ENCODE measurements around the gene MAJIN. TPM values are rescaled to one million over a fixed set of nuclear protein-coding genes. Genes with fewer than 3 reads are reported as not detected.

MAJIN gene
- total RNA-seq (2021) (not detected in 2 replicates), Bru-seq, nascent RNA (not detected), BruChase-seq, experiment 1, labeled RNA remaining after a 2-hour chase (not detected), BruChase-seq, experiment 2, labeled RNA remaining after a 6-hour chase (not detected)
- long read RNA-seq: 0 reads

- Histone ChIP-seq H3K9me3 (ENCODE audit: low read depth, low read length, poor library complexity, severe bottlenecking) (no peaks in the 10 kb centered on the region), H3K27me3 (replicated peaks; ENCODE audit: insufficient read depth, low read depth, low read length, poor library complexity) (no peaks in the 10 kb centered on the region), H3K36me3 (ENCODE audit: insufficient read depth, low read length, poor library complexity, severe bottlenecking) (no peaks in the 10 kb centered on the region), H3K4me1 (ENCODE audit: insufficient read depth, low read length, poor library complexity, severe bottlenecking) (no peaks in the 10 kb centered on the region), H3K27ac (ENCODE audit: low read depth, low read length, poor library complexity, severe bottlenecking) (no peak within 1 kb of the TSS), H3K4me3 (ENCODE audit: low read depth, low read length, poor library complexity, severe bottlenecking) (no peak within 1 kb of the TSS)
- ChIA-PET POLR2A (ENCODE audit: low non-redundant PET) (no interaction called here), CTCF (no interaction called here)
- DNase-seq (ENCODE audit: low spot score): no peak
- intact Hi-C loops (cut with micrococcal nuclease; ENCODE audit: unreplicated experiment): no loop called here
- TF ChIP-seq EZH2 (IDR thresholded peaks at IDR 0.05; ENCODE audit: borderline replicate concordance, low read depth, low read length, poor library complexity, severe bottlenecking): no peak
- TF ChIP-seq CTCF (conservative IDR thresholded peaks at IDR 0.05; ENCODE audit: low read depth, low read length): no peak
- BruUV-seq (replicated peaks): no TSS peak
These were observed at the start of gene MAJIN for GRCh38 chr11:64971421-64972233. TSS of gene MAJIN (minus strand) at chr11:64972108. CDS start at chr11:64959405, 12,703 bp downstream.

GRCh38 chr11:65021509-65021908, 49.6 kb upstream of the MAJIN start:
- CTCF ChIA-PET: no interaction called here
- intact Hi-C loops (cut with micrococcal nuclease; ENCODE audit: unreplicated experiment): no loop called here
- no peaks in the 10 kb centered on the region for H3K4me1 ChIP-seq (ENCODE audit: insufficient read depth, low read length, poor library complexity, severe bottlenecking)
- peaks cover 16% of the 10 kb centered on the region for H3K36me3 ChIP-seq (ENCODE audit: insufficient read depth, low read length, poor library complexity, severe bottlenecking)
- DNase-seq (ENCODE audit: low spot score): no peak
- H3K27ac ChIP-seq (ENCODE audit: low read depth, low read length, poor library complexity, severe bottlenecking): no peak overlapping the region
- POLR2A ChIA-PET (ENCODE audit: low non-redundant PET): no interaction called here
- no peak overlapping the region for H3K4me3 ChIP-seq (ENCODE audit: low read depth, low read length, poor library complexity, severe bottlenecking)
- H3K9me3 ChIP-seq (ENCODE audit: low read depth, low read length, poor library complexity, severe bottlenecking): no peaks in the 10 kb centered on the region
- no TSS peak for BruUV-seq (replicated peaks)
- TF ChIP-seq EZH2 (IDR thresholded peaks at IDR 0.05; ENCODE audit: borderline replicate concordance, low read depth, low read length, poor library complexity, severe bottlenecking) (no peak), CTCF (conservative IDR thresholded peaks at IDR 0.05; ENCODE audit: low read depth, low read length) (no peak)
- no peaks in the 10 kb centered on the region for H3K27me3 ChIP-seq (replicated peaks; ENCODE audit: insufficient read depth, low read depth, low read length, poor library complexity)

GRCh38 chr11:65021003-65021402, 49.1 kb upstream of the MAJIN start:
- BruUV-seq (replicated peaks): no TSS peak
- H3K27me3 ChIP-seq (replicated peaks; ENCODE audit: insufficient read depth, low read depth, low read length, poor library complexity): no peaks in the 10 kb centered on the region
- ChIA-PET POLR2A (ENCODE audit: low non-redundant PET) (no interaction called here), CTCF (no interaction called here)
- H3K4me3 ChIP-seq (ENCODE audit: low read depth, low read length, poor library complexity, severe bottlenecking): no peak overlapping the region
- DNase-seq (ENCODE audit: low spot score): no peak
- no peaks in the 10 kb centered on the region for H3K4me1 ChIP-seq (ENCODE audit: insufficient read depth, low read length, poor library complexity, severe bottlenecking)
- no peak for TF ChIP-seq CTCF (conservative IDR thresholded peaks at IDR 0.05; ENCODE audit: low read depth, low read length)
- TF ChIP-seq EZH2 (IDR thresholded peaks at IDR 0.05; ENCODE audit: borderline replicate concordance, low read depth, low read length, poor library complexity, severe bottlenecking): no peak
- no peaks in the 10 kb centered on the region for H3K9me3 ChIP-seq (ENCODE audit: low read depth, low read length, poor library complexity, severe bottlenecking)
- peaks cover 16% of the 10 kb centered on the region for H3K36me3 ChIP-seq (ENCODE audit: insufficient read depth, low read length, poor library complexity, severe bottlenecking)
- intact Hi-C loops (cut with micrococcal nuclease; ENCODE audit: unreplicated experiment): no loop called here
- no peak overlapping the region for H3K27ac ChIP-seq (ENCODE audit: low read depth, low read length, poor library complexity, severe bottlenecking)
